CD4-positive, alpha-beta T cell (primary cell): ENCODE measurements around the gene PTP4A2. TPM values are rescaled to one million over a fixed set of nuclear protein-coding genes. Genes with fewer than 3 reads are reported as not detected.

ENCODE experiments used
- ATAC-seq: fragments of 200-7000 bp; cut with Tn5 transposase; one replicate; pipeline ENCODE4 v1.10.0; 2022; ENCODE audit warnings: mild to moderate bottlenecking; ENCODE audit not compliant: poor library complexity
- CTCF ChIA-PET: fragments of 350-600 bp; sonication (Branson Sonifier 250); formaldehyde crosslinking; loops from one replicate; lab custom pipeline; 2021; ENCODE audit warnings: antibody characterized with exemption, inconsistent platforms; lab: Charles Lee
- POLR2A ChIA-PET: fragments of 350-600 bp; sonication (Branson Sonifier 250); formaldehyde crosslinking; loops from one replicate; lab custom pipeline; 2021; ENCODE audit warnings: antibody characterized with exemption, inconsistent platforms; lab: Charles Lee
- DNase-seq, 14 experiments: peaks; one replicate each; pipeline ENCODE4 v3.0.0-alpha.2; 2013 to 2020; ENCODE audit warnings: mixed read lengths in 2 of 14
- H3K27ac ChIP-seq, 2 donors: one replicate each; pipeline versions ENCODE4 v1.5.1 to v1.7.0; 2013; ENCODE audit warnings: low read length in 2 of 2, low read depth in 1 of 2, mild to moderate bottlenecking in 1 of 2
- H3K27me3 ChIP-seq, 2 experiments: 1 replicate in 1 of 2; 2 replicates in 1 of 2; pipeline versions ENCODE4 v1.6.1 to v1.7.0; 2013; ENCODE audit warnings: low read length in 2 of 2, control low read depth in 1 of 2, mild to moderate bottlenecking in 1 of 2, moderate library complexity in 1 of 2; ENCODE audit not compliant: insufficient read depth in 2 of 2, control insufficient read depth in 1 of 2
- H3K36me3 ChIP-seq: one replicate; pipeline ENCODE4 v1.6.1; 2013; ENCODE audit warnings: low read length, control low read depth; ENCODE audit not compliant: insufficient read depth
- H3K4me1 ChIP-seq: one replicate; pipeline ENCODE4 v1.6.1; 2013; ENCODE audit warnings: low read length, control low read depth; ENCODE audit not compliant: insufficient read depth
- H3K4me3 ChIP-seq: one replicate; pipeline ENCODE4 v1.5.1; 2013; ENCODE audit warnings: mild to moderate bottlenecking, low read length, moderate library complexity
- H3K9me3 ChIP-seq, 2 experiments: 1 replicate in 1 of 2; 2 replicates in 1 of 2; pipeline versions ENCODE4 v1.6.1 to v1.7.0; 2013; ENCODE audit warnings: low read length in 2 of 2, mild to moderate bottlenecking in 2 of 2, control low read depth in 1 of 2, moderate library complexity in 1 of 2; ENCODE audit not compliant: control insufficient read depth in 1 of 2, insufficient read depth in 1 of 2
- H3K27ac Mint-ChIP-seq: one replicate; pipeline ENCODE4 v1.8.0; 2020; ENCODE audit warnings: mixed read lengths
- H3K27me3 Mint-ChIP-seq: one replicate; pipeline ENCODE4 v1.8.0; 2021; ENCODE audit warnings: mixed read lengths
- H3K36me3 Mint-ChIP-seq: one replicate; pipeline ENCODE4 v1.8.0; 2021; ENCODE audit warnings: low read depth, mixed read lengths
- H3K4me1 Mint-ChIP-seq: one replicate; pipeline ENCODE4 v1.8.0; 2021; ENCODE audit warnings: low read depth, mixed read lengths
- H3K4me3 Mint-ChIP-seq: one replicate; pipeline ENCODE4 v1.8.0; 2020; ENCODE audit warnings: mild to moderate bottlenecking, mixed read lengths
- H3K9me3 Mint-ChIP-seq: one replicate; pipeline ENCODE4 v1.8.0; 2020; ENCODE audit warnings: mixed read lengths
- intact Hi-C, 2 experiments: fragments of 100-400 bp; cut with DNase I in 1 of 2; cut with micrococcal nuclease in 1 of 2; formaldehyde crosslinking; loops; one replicate each; pipeline versions ENCODE4 v1.15.1 to v1.9.0; 2023 to 2025; cut with DNase I, micrococcal nuclease
- total RNA-seq, 174 experiments: library from RNA in 2 of 174; stranded (reverse) in 2 of 174; gene quantifications; one replicate each; pipeline ENCODE4 v1.2.3 and lab custom pipeline; 2021 to 2026
- TF ChIP-seq, protein P1 (sequence below): fragments of 200-600 bp; IDR thresholded peaks from one replicate; pipeline ENCODE4 v1.8.0; 2022; ENCODE audit warnings: antibody characterized with exemption, mild to moderate bottlenecking

PTP4A2 gene
- total RNA-seq, 2 experiments from 2014 or later = 282 to 287 TPM

DNA sequence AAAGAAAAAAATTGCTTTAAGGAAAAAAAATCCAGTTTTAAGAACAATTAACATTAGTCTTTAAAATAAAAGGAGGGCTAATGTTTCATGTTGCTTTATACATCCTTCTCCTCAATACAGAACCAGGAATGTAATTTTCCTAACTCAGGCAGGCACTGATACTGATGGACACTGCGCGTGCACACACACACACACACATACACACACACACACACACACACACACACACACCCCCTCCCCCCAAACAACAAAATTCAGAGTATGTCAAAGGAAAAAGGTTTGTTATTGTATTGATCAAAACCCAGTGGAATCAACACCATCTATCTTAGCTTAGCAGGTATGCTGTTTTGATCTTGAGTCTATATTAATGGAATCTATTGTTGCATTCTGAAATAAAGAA, 31.6 kb downstream of the PTP4A2 start:
- Mint-ChIP-seq H3K27ac (peak overlapping the region; percentile 76), H3K4me1 (peaks cover 69% of the 10 kb centered on the region), H3K9me3 (peaks cover 2% of the 10 kb centered on the region), H3K27me3 (no peaks in the 10 kb centered on the region), H3K36me3 (peaks cover 79% of the 10 kb centered on the region), H3K4me3 (no peak overlapping the region)
- no peaks in the 10 kb centered on the region for H3K9me3 ChIP-seq
- ChIA-PET POLR2A (no interaction called here), CTCF (interaction anchor here (1.1 to 1.8 kb wide), 3 partner anchors 10 to 57 kb away, joined by 3 read pairs; no protein-coding TSS in a partner anchor)
- DNase-seq (no peak), ATAC-seq (no peak)
- intact Hi-C loops = no loop called here
- no peaks in the 10 kb centered on the region for H3K27me3 ChIP-seq
- TF ChIP-seq, protein P1, sequence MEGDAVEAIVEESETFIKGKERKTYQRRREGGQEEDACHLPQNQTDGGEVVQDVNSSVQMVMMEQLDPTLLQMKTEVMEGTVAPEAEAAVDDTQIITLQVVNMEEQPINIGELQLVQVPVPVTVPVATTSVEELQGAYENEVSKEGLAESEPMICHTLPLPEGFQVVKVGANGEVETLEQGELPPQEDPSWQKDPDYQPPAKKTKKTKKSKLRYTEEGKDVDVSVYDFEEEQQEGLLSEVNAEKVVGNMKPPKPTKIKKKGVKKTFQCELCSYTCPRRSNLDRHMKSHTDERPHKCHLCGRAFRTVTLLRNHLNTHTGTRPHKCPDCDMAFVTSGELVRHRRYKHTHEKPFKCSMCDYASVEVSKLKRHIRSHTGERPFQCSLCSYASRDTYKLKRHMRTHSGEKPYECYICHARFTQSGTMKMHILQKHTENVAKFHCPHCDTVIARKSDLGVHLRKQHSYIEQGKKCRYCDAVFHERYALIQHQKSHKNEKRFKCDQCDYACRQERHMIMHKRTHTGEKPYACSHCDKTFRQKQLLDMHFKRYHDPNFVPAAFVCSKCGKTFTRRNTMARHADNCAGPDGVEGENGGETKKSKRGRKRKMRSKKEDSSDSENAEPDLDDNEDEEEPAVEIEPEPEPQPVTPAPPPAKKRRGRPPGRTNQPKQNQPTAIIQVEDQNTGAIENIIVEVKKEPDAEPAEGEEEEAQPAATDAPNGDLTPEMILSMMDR = no peak
- no peak overlapping the region for H3K4me3 ChIP-seq
- H3K27ac ChIP-seq = no peak overlapping the region
- H3K36me3 ChIP-seq = peaks cover 58% of the 10 kb centered on the region
- no peaks in the 10 kb centered on the region for H3K4me1 ChIP-seq

DNA sequence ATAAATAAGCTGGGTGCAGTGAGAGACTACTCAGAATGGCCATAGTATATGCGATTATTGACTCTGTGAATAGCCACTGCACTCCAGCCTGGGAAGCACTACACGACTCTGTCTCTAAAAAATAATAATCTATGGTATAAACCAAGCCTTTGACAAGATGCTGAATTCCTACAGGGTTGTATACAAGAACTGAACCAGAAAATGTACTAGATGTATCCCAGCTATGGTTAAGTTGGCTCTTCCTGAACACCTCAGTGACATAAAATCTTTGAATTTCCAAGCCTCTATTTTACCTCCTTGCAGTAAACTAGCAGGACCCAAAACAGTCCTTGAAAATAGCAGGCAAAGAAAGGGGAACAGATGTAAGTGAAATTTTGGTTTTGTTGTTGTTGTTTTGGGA, 32.5 kb downstream of the PTP4A2 start:
- TF ChIP-seq, protein P1 = no peak
- H3K27ac Mint-ChIP-seq = peak overlapping the region; percentile 76
- intact Hi-C loops = no loop called here
- H3K4me1 Mint-ChIP-seq = peaks cover 67% of the 10 kb centered on the region
- H3K9me3 Mint-ChIP-seq = peaks cover 2% of the 10 kb centered on the region
- Histone ChIP-seq H3K27me3 (no peaks in the 10 kb centered on the region), H3K4me1 (no peaks in the 10 kb centered on the region), H3K4me3 (no peak overlapping the region), H3K36me3 (peaks cover 49% of the 10 kb centered on the region), H3K9me3 (no peaks in the 10 kb centered on the region), H3K27ac (no peak overlapping the region)
- H3K4me3 Mint-ChIP-seq = no peak overlapping the region
- DNase-seq (no peak), ATAC-seq (no peak)
- ChIA-PET POLR2A (interaction anchor here (1.3 kb wide), 1 partner anchor 58 kb away, joined by 5 read pairs; no protein-coding TSS in a partner anchor), CTCF (interaction anchor here (1.1 to 4.9 kb wide), 3 partner anchors 10 to 59 kb away, joined by 3 to 16 read pairs (median 3); no protein-coding TSS in a partner anchor)
- H3K27me3 Mint-ChIP-seq = no peaks in the 10 kb centered on the region
- H3K36me3 Mint-ChIP-seq = peaks cover 70% of the 10 kb centered on the region

DNA sequence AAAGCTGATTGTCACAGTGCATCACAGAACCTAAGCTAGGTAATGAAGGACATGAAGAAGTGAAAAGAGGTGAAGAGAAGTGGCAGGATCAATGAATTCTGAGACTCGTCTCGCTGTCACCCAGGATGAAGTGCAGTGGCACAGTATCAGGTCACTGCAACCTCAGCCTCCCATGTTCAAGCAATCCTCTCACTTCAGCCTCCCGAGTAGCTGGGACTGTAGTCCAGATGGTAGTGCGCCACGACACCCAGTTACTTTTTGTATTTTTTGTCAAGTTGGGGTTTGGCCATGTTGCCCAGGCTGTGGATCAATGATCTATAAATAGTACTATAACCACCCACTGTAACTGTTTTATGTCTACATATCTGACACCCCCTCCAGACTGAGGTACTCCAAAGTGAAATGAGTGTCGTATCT, 33.1 kb downstream of the PTP4A2 start:
- Mint-ChIP-seq H3K4me1 (peaks cover 65% of the 10 kb centered on the region), H3K4me3 (no peak overlapping the region), H3K36me3 (peaks cover 64% of the 10 kb centered on the region), H3K27ac (peak overlapping the region; percentile 76), H3K9me3 (peaks cover 2% of the 10 kb centered on the region), H3K27me3 (no peaks in the 10 kb centered on the region)
- Histone ChIP-seq H3K4me1 (no peaks in the 10 kb centered on the region), H3K27me3 (no peaks in the 10 kb centered on the region), H3K36me3 (peaks cover 44% of the 10 kb centered on the region), H3K27ac (no peak overlapping the region), H3K9me3 (no peaks in the 10 kb centered on the region), H3K4me3 (no peak overlapping the region)
- TF ChIP-seq, protein P1 = no peak
- ATAC-seq (peak; percentile 21), DNase-seq (no peak)
- intact Hi-C loops = no loop called here
- POLR2A ChIA-PET = interaction anchor here (1.3 kb wide), 1 partner anchor 59 kb away, joined by 5 read pairs; no protein-coding TSS in a partner anchor
- CTCF ChIA-PET = interaction anchor here (1.8 to 4.9 kb wide), 2 partner anchors 19 to 59 kb away, joined by 3 to 16 read pairs; no protein-coding TSS in a partner anchor
